Vagina (tissue), 2 donors: ENCODE measurements around the gene SPAG9.

Experiments used
- CTCF ChIP-seq, 3 experiments: fragments of 450-650 bp in 2 of 3; fragments of 200-600 bp in 1 of 3; sonication (generic) in 1 of 3; IDR thresholded peaks; one replicate each; pipeline ENCODE4 v1.5.1; 2017 to 2019; ENCODE audit warnings: antibody characterized with exemption in 3 of 3, mild to moderate bottlenecking in 2 of 3, moderate library complexity in 2 of 3
- POLR2A ChIP-seq, 2 donors: fragments of 450-650 bp; IDR thresholded peaks; one replicate each; pipeline ENCODE4 v1.6.1; 2017; ENCODE audit warnings: antibody characterized with exemption in 2 of 2, mild to moderate bottlenecking in 2 of 2, moderate library complexity in 2 of 2
- POLR2AphosphoS5 ChIP-seq, 2 donors: sonication (generic); formaldehyde crosslinking; IDR thresholded peaks; one replicate each; pipeline ENCODE4 v1.9.0; 2017; ENCODE audit warnings: antibody characterized with exemption in 2 of 2, mild to moderate bottlenecking in 2 of 2, low read depth in 1 of 2; ENCODE audit not compliant: insufficient read depth in 1 of 2

DNA sequence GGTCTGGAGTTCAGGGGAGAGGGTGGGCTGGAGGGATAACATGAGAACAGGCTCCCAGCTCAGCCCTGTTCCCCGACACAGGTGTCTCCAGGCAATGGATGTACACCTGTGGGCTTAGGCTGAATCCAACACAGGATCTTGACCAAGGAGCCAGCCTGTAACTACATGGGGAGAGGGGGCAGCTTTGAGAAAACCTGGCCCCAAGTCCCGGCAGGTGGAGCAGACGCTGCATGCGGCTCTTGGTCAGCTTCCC is 181.2 kb downstream of the SPAG9 start:
- TF ChIP-seq CTCF (IDR thresholded peaks at IDR 0.05), result no peak
- TF ChIP-seq POLR2A (IDR thresholded peaks at IDR 0.05), result no peak
- TF ChIP-seq POLR2AphosphoS5 (IDR thresholded peaks at IDR 0.05; ENCODE audit: insufficient read depth in 1 of 2, low read depth in 1 of 2), result no peak
